Transverse colon (tissue), 4 donors: Measurements from ENCODE around the gene SUPT5H. TPM values are rescaled to one million over a fixed set of nuclear protein-coding genes. Genes with fewer than 3 reads are reported as not detected.

ENCODE experiments used
- DNase-seq: peaks from one replicate; pipeline ENCODE4 v3.0.0-alpha.2; 2019
- H3K27ac ChIP-seq, 4 donors: fragments of 200-600 bp; sonication (generic); 2 replicates each; pipeline ENCODE4 v1.5.1; 2016 to 2018; ENCODE audit warnings: inconsistent platforms in 4 of 4
- H3K27me3 ChIP-seq: fragments of 200-600 bp; sonication (generic); 2 replicates; pipeline ENCODE4 v1.5.1; 2017; ENCODE audit warnings: inconsistent platforms
- H3K36me3 ChIP-seq, 4 donors: fragments of 200-600 bp; sonication (generic); 2 replicates each; pipeline ENCODE4 v1.5.1; 2017 to 2019; ENCODE audit warnings: inconsistent platforms in 4 of 4
- H3K4me1 ChIP-seq, 4 donors: fragments of 200-600 bp; sonication (generic); 2 replicates each; pipeline ENCODE4 v1.5.1; 2017 to 2020; ENCODE audit warnings: inconsistent platforms in 4 of 4
- H3K4me3 ChIP-seq, 4 donors: fragments of 200-600 bp; sonication (generic); 1 replicate in 1 of 4; 2 replicates in 3 of 4; pipeline versions ENCODE4 v1.5.1 to v1.6.1; 2017 to 2019; ENCODE audit warnings: inconsistent platforms in 4 of 4
- H3K9me3 ChIP-seq, 2 donors: fragments of 200-600 bp; sonication (generic); 2 replicates each; pipeline ENCODE4 v1.5.1; 2017 to 2019; ENCODE audit warnings: inconsistent platforms in 2 of 2
- EP300 ChIP-seq: sonication (generic); formaldehyde crosslinking; IDR thresholded peaks from one replicate; pipeline ENCODE4 v1.6.1; 2017; ENCODE audit warnings: antibody characterized with exemption, low read depth
- POLR2A ChIP-seq: fragments of 450-650 bp; IDR thresholded peaks from one replicate; pipeline ENCODE4 v1.6.1; 2016; ENCODE audit warnings: antibody characterized with exemption, mild to moderate bottlenecking, moderate library complexity
- POLR2AphosphoS5 ChIP-seq, 3 donors: sonication (generic); formaldehyde crosslinking; IDR thresholded peaks; one replicate each; pipeline ENCODE4 v1.6.1; 2016; ENCODE audit warnings: antibody characterized with exemption in 3 of 3
- WGBS, 2 donors: methylation state at CpG; one replicate each; pipeline ENCODE4 v1.1.5; 2018; ENCODE audit warnings: low coverage in 1 of 2; 5-methylcytosine and 5-hydroxymethylcytosine counted together
- in situ Hi-C, 4 donors: fragments of 200-750 bp; cut with MboI; loops; one replicate each; pipeline versions ENCODE4 v1.15.0 to v1.15.1; 2017; ENCODE audit warnings: low sequenced_read_pairs in 3 of 4, low pct_ligation_motif_present in 1 of 4, low pct_unique_long_range_greater_than_20kb in 1 of 4
- intact Hi-C: fragments of 100-400 bp; cut with DNase I; formaldehyde crosslinking; loops from one replicate; pipeline ENCODE4 v1.15.1; 2023; ENCODE audit warnings: low total_unique reads
- total RNA-seq, 4 donors: library from RNA; depleted of rRNA; stranded (reverse); fragments of >200 nt; gene quantifications; one replicate each; pipeline ENCODE4 v1.1.0, GENCODE V29; 2016
- TF ChIP-seq, protein P1 (sequence below), 5 experiments: fragments of 200-600 bp in 3 of 5; fragments of 450-650 bp in 2 of 5; sonication (generic) in 3 of 5; IDR thresholded peaks; 1 replicate in 2 of 5; 2 replicates in 3 of 5; pipeline ENCODE4 v1.5.1; 2016 to 2017; ENCODE audit warnings: antibody characterized with exemption in 5 of 5, inconsistent platforms in 3 of 5, mild to moderate bottlenecking in 2 of 5, moderate library complexity in 1 of 5

The SUPT5H gene
- total RNA-seq, 4 donors from 2014 or later, result 97.1 to 161 (median 125) TPM

- peak overlapping the region; percentile 90 to 97 (median 92) for H3K27ac ChIP-seq
- peaks cover 0 to 26% (median 10%) of the 10 kb centered on the region in 4 donors for H3K36me3 ChIP-seq
- no peaks in the 10 kb centered on the region for H3K27me3 ChIP-seq
- WGBS, 2 donors, result 24 to 69% methylated on average over 4 to 10 of the region's 10 CpGs
- DNase-seq, result no peak
- TF ChIP-seq, protein P1, sequence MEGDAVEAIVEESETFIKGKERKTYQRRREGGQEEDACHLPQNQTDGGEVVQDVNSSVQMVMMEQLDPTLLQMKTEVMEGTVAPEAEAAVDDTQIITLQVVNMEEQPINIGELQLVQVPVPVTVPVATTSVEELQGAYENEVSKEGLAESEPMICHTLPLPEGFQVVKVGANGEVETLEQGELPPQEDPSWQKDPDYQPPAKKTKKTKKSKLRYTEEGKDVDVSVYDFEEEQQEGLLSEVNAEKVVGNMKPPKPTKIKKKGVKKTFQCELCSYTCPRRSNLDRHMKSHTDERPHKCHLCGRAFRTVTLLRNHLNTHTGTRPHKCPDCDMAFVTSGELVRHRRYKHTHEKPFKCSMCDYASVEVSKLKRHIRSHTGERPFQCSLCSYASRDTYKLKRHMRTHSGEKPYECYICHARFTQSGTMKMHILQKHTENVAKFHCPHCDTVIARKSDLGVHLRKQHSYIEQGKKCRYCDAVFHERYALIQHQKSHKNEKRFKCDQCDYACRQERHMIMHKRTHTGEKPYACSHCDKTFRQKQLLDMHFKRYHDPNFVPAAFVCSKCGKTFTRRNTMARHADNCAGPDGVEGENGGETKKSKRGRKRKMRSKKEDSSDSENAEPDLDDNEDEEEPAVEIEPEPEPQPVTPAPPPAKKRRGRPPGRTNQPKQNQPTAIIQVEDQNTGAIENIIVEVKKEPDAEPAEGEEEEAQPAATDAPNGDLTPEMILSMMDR (IDR thresholded peaks at IDR 0.05), result no peak
- TF ChIP-seq POLR2AphosphoS5 (IDR thresholded peaks at IDR 0.05) (no peak), EP300 (no peak)
- intact Hi-C loops, result no loop called here
- in situ Hi-C loops, result loop anchor here in 1 of 4 donors (25.0 kb wide), 1 partner anchor 103 kb away; the partner anchor contains the start of genes EID2 and EID2B
- no peaks in the 10 kb centered on the region for H3K9me3 ChIP-seq
- peaks cover 20 to 36% (median 30%) of the 10 kb centered on the region in 4 donors for H3K4me1 ChIP-seq
- H3K4me3 ChIP-seq, result peak overlapping the region in 3 of 4 donors; percentile 89 to 99 (median 92)
Measured at GRCh38 chr19:39434123-39435076, 11.0 kb upstream of the SUPT5H start.

DNA sequence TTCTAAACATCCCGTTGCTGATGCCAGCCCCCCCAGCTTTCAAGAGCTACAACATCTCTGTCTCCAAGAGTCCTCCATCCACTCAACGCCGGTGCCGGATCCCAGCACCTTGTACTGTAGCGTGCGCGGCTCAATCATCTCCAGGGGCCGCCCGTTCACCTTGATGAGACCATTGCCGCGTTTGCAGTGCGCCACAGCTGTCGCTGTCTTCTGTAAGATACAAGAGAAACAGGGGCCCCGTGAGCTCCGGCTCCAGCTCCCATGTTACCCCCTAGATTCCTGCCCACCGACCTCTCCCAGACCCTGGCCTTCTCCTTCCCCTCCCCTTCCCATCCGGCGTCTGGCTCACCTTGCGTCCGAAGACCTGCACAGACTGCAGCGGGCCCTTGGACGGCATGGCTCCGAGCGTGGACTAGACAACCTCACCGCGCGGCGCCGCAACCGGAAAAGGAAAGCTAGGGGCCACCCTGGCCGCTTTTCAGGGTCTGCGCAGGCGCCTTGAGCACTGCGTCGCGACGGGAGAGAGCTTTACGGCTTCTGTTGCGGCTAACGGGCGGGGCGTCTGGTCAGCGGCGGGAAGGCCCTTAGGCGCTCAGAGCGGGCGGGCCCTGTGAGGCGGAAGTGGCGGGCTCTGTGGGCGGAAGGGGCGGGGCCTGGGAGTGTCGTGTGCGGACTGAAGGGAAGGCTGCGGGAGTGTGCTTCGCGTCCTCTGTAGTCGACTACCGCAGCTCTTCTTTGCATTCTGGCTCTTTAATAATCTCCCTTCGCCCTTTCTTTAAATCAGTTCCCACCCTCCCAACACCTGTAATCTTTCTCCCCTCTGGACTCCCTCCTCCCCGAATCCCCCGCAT lies 9.7 kb upstream of the SUPT5H start, which contains the start of gene RPS16:
Gene RPS16, minus strand, starts transcription at position 451 of the 851 bp plus-strand sequence. Its CDS starts 54 bp downstream, at position 397.
- Histone ChIP-seq H3K4me1 (peaks cover 20 to 38% (median 31%) of the 10 kb centered on the region in 4 donors), H3K27me3 (no peaks in the 10 kb centered on the region), H3K9me3 (no peaks in the 10 kb centered on the region), H3K4me3 (peak within 1 kb of the TSS; percentile 87 to 99 (median 90)), H3K27ac (peak within 1 kb of the TSS; percentile 90 to 97 (median 92)), H3K36me3 (peaks cover 0 to 26% (median 10%) of the 10 kb centered on the region in 4 donors)
- in situ Hi-C loops, result loop anchor here in 1 of 4 donors (25.0 kb wide), 1 partner anchor 102 kb away; the partner anchor contains the start of genes EID2 and EID2B
- intact Hi-C loops, result no loop called here
- WGBS, 2 donors, result 0 to 1% methylated on average over 13 to 54 of the region's 61 CpGs
- DNase-seq, result peak; percentile 99
- peak; percentile 99 to 100 (median 99) for TF ChIP-seq POLR2AphosphoS5 (IDR thresholded peaks at IDR 0.05)
- TF ChIP-seq, protein P1 (IDR thresholded peaks at IDR 0.05), result no peak
- no peak for TF ChIP-seq EP300
- peak; percentile 99 for TF ChIP-seq POLR2A

- Histone ChIP-seq H3K4me3 (peak overlapping the region; percentile 21 to 99 (median 90)), H3K9me3 (no peaks in the 10 kb centered on the region), H3K36me3 (peaks cover 0 to 26% (median 10%) of the 10 kb centered on the region in 4 donors), H3K27me3 (no peaks in the 10 kb centered on the region), H3K27ac (peak overlapping the region; percentile 90 to 97 (median 92)), H3K4me1 (peaks cover 20 to 34% (median 30%) of the 10 kb centered on the region in 4 donors)
- in situ Hi-C loops (loop anchor here in 1 of 4 donors (25.0 kb wide), 1 partner anchor 101 kb away; the partner anchor contains the start of genes EID2 and EID2B), intact Hi-C loops (no loop called here)
- TF ChIP-seq EP300 (no peak), POLR2AphosphoS5 (IDR thresholded peaks at IDR 0.05) (no peak), POLR2A (no peak)
- TF ChIP-seq, protein P1 (IDR thresholded peaks at IDR 0.05), result no peak
- WGBS, 2 donors, result 19% methylated on average over 2 of the region's 2 CpGs; no CpG with 5 or more reads in 1 of the 2 donors
- no peak for DNase-seq
Measured at GRCh38 chr19:39436350-39436716, 9.0 kb upstream of the SUPT5H start.
